ENCODE measurements around the gene CXADR.

CXADR gene

GRCh38 chr21:17560377-17561025 lies 47.7 kb downstream of the CXADR start:
- DNase-seq (ENCODE audit: low read depth in 1 of 2, low spot score in 1 of 2), result no peak
- in situ Hi-C loops (cut with HindIII; ENCODE audit: low pct_unique_long_range_greater_than_20kb, low sequenced_read_pairs), result no loop called here
- no peak for TF ChIP-seq JUND (IDR thresholded peaks at IDR 0.05; ENCODE audit: low read depth)

GRCh38 chr21:17570786-17571185 lies 57.9 kb downstream of the CXADR start:
- DNase-seq (ENCODE audit: low read depth in 1 of 2, low spot score in 1 of 2), result no peak
- in situ Hi-C loops (cut with HindIII; ENCODE audit: low pct_unique_long_range_greater_than_20kb, low sequenced_read_pairs), result no loop called here
- no peak for TF ChIP-seq JUND (IDR thresholded peaks at IDR 0.05; ENCODE audit: low read depth)

GRCh38 chr21:17572431-17572830 lies 59.6 kb downstream of the CXADR start:
- TF ChIP-seq JUND (IDR thresholded peaks at IDR 0.05; ENCODE audit: low read depth), result no peak
- no peak for DNase-seq (ENCODE audit: low read depth in 1 of 2, low spot score in 1 of 2)
- in situ Hi-C loops (cut with HindIII; ENCODE audit: low pct_unique_long_range_greater_than_20kb, low sequenced_read_pairs), result no loop called here

- in situ Hi-C loops (cut with HindIII; ENCODE audit: low pct_unique_long_range_greater_than_20kb, low sequenced_read_pairs), result no loop called here
- no peak for DNase-seq (ENCODE audit: low read depth in 1 of 2, low spot score in 1 of 2)
- TF ChIP-seq JUND (IDR thresholded peaks at IDR 0.05; ENCODE audit: low read depth), result no peak
Measured at GRCh38 chr21:17575076-17575475, 62.2 kb downstream of the CXADR start.

- TF ChIP-seq JUND (IDR thresholded peaks at IDR 0.05; ENCODE audit: low read depth), result no peak
- no peak for DNase-seq (ENCODE audit: low read depth in 1 of 2, low spot score in 1 of 2)
- in situ Hi-C loops (cut with HindIII; ENCODE audit: low pct_unique_long_range_greater_than_20kb, low sequenced_read_pairs), result no loop called here
Measured at GRCh38 chr21:17576080-17576835, 63.4 kb downstream of the CXADR start.

GRCh38 chr21:17577701-17578100 lies 64.9 kb downstream of the CXADR start:
- in situ Hi-C loops (cut with HindIII; ENCODE audit: low pct_unique_long_range_greater_than_20kb, low sequenced_read_pairs), result no loop called here
- DNase-seq (ENCODE audit: low read depth in 1 of 2, low spot score in 1 of 2), result no peak
- no peak for TF ChIP-seq JUND (IDR thresholded peaks at IDR 0.05; ENCODE audit: low read depth)

- in situ Hi-C loops (cut with HindIII; ENCODE audit: low pct_unique_long_range_greater_than_20kb, low sequenced_read_pairs), result no loop called here
- DNase-seq (ENCODE audit: low read depth in 1 of 2, low spot score in 1 of 2), result peak in 1 of 2 experiments; percentile 2
- no peak for TF ChIP-seq JUND (IDR thresholded peaks at IDR 0.05; ENCODE audit: low read depth)
Measured at GRCh38 chr21:17578162-17578561, 65.3 kb downstream of the CXADR start.

GRCh38 chr21:17578876-17579275 lies 66.0 kb downstream of the CXADR start:
- in situ Hi-C loops (cut with HindIII; ENCODE audit: low pct_unique_long_range_greater_than_20kb, low sequenced_read_pairs), result no loop called here
- DNase-seq (ENCODE audit: low read depth in 1 of 2, low spot score in 1 of 2), result no peak
- TF ChIP-seq JUND (IDR thresholded peaks at IDR 0.05; ENCODE audit: low read depth), result no peak

- in situ Hi-C loops (cut with HindIII; ENCODE audit: low pct_unique_long_range_greater_than_20kb, low sequenced_read_pairs), result no loop called here
- no peak for TF ChIP-seq JUND (IDR thresholded peaks at IDR 0.05; ENCODE audit: low read depth)
- DNase-seq (ENCODE audit: low read depth in 1 of 2, low spot score in 1 of 2), result no peak
Measured at GRCh38 chr21:17580319-17580718, 67.5 kb downstream of the CXADR start.

GRCh38 chr21:17583898-17584297 lies 71.1 kb downstream of the CXADR start:
- TF ChIP-seq JUND (IDR thresholded peaks at IDR 0.05; ENCODE audit: low read depth), result no peak
- no peak for DNase-seq (ENCODE audit: low read depth in 1 of 2, low spot score in 1 of 2)
- in situ Hi-C loops (cut with HindIII; ENCODE audit: low pct_unique_long_range_greater_than_20kb, low sequenced_read_pairs), result no loop called here

GRCh38 chr21:17585875-17586450 lies 73.1 kb downstream of the CXADR start:
- DNase-seq (ENCODE audit: low read depth in 1 of 2, low spot score in 1 of 2), result peak; percentile 18 to 69
- in situ Hi-C loops (cut with HindIII; ENCODE audit: low pct_unique_long_range_greater_than_20kb, low sequenced_read_pairs), result no loop called here
- no peak for TF ChIP-seq JUND (IDR thresholded peaks at IDR 0.05; ENCODE audit: low read depth)

GRCh38 chr21:17590430-17590829 lies 77.6 kb downstream of the CXADR start:
- DNase-seq (ENCODE audit: low read depth in 1 of 2, low spot score in 1 of 2), result no peak
- in situ Hi-C loops (cut with HindIII; ENCODE audit: low pct_unique_long_range_greater_than_20kb, low sequenced_read_pairs), result no loop called here
- TF ChIP-seq JUND (IDR thresholded peaks at IDR 0.05; ENCODE audit: low read depth), result no peak

- DNase-seq (ENCODE audit: low read depth in 1 of 2, low spot score in 1 of 2), result no peak
- in situ Hi-C loops (cut with HindIII; ENCODE audit: low pct_unique_long_range_greater_than_20kb, low sequenced_read_pairs), result no loop called here
- TF ChIP-seq JUND (IDR thresholded peaks at IDR 0.05; ENCODE audit: low read depth), result no peak
Measured at GRCh38 chr21:17597680-17598079, 84.8 kb downstream of the CXADR start.
